A204.1 (cell line): ENCODE measurements around the gene MGP.

ENCODE experiments used
- FAIRE-seq: peaks from 2 replicates; lab custom pipeline; 2012; peaks lifted over from hg19 to GRCh38; lab: Jason Lieb, UNC

The MGP gene

DNA sequence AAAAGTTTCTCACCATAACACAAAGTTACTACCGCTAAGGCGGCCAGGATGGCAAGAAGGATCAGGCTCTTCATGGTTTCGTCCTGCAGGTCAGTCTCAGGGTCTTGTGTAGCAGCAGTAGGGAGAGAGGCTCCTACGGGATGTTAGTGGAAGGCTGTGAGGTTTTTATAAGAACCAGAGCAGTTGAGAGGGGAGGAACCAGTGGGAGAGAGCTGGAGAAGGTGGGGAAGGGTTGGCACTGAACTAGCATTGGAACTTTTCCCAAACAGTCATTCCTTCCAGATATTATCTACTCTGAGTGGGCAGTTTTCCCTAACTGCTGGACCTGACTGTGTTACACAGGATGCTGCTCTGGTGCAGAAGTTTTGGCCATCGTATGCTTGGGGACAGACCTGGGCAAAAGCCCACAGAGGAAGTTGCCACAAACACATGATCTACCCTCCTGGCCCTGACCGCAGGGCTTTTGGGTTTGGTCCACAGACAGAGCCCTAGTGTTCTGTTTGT, at the start of gene MGP:
MGP (minus strand) TSS at position 137 of the 504 bp plus-strand sequence; CDS start at position 74, 63 bp downstream.
- no peak for FAIRE-seq

DNA sequence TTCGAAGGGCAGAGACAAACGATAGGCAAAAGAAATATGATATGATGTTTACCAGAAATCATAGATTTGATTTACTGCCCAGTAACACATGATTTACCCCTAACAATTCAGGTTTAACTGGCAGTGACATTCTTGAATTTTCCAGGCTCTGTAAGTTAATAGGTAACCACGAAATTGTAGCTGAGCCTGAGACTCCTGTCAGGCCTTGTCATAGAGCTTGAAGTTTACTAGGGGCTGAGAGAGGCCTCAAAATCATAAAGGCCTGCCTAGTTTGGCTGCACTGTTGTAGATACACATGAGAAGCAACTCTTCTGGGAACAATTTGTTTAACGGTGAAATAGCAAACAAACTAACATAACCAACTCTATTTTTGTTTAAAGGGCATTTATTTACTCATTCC, 49.4 kb upstream of the MGP start:
- no peak for FAIRE-seq

DNA sequence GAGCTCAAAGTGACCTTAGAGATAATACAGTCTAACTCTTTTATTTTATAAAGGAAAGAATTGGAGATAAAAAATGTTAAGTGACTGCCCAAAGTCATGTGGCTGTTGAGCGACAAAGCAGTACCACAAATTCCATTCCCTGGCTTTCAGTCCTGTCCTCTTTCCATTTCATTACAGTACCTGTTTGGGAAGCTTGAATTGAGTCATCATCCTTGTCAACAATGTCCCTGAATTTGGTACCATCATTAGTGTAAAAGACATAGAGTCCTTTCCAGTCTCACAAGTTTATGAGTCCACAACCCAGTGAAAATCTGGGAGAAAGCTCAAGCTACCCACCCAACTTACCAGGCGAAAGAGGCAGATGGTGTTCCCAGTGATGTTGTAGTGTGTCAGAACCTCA, 48.9 kb upstream of the MGP start:
- no peak for FAIRE-seq

DNA sequence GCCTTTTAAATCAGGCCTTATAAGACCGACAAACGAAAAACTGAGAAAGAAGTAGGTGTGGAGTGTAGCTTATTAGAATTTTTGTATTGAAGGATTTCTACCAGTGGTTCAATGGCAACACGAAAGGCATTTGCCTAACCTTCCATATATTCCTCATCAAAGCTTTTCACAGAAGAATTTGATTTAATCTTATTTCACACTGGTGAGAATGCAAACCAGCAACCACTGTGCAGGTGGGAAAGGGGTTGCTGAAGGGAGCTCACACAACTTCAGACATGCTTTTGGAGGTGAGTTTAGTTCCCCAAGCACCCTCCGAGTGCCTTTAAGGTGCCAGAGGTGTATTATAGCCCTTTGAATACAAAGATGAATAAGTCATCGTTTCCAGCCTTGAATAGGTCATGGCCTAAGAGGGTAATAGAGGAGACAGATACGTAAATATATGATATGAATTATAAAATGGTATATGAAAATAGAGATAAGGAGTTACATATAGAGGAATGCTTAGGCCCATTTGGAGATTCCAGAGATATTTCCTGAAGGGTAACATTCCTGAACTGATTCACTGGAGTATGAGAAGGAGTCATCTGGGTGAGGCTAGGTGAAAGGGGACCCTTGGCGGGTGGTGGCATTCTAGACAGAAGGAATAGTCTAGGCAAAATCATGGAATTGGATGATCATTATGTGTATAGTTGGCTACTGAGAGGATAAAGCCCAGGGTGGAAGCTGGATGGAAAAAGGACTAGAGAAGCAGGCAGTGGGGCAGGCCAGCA, 46.3 kb upstream of the MGP start:
- FAIRE-seq: no peak

DNA sequence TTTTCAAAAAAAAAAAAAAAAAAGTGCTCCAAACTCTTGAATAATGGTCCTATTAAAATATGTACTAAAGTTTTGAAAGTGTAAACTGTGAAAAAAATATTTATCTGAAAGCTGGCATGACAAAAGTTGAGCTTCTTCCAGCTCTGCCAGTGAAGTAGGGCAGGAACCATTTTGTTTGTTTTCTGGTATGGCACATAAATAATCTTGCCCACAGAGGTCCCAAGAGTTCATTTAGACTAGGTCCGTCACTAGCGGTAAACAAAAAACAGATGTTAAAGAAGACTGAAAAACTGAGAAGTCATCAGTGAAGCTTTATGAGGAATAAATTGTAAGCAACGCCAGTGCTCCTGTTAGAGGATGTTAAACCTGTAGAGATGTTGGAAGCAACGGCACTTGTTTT, 45.7 kb upstream of the MGP start:
- FAIRE-seq: no peak

DNA sequence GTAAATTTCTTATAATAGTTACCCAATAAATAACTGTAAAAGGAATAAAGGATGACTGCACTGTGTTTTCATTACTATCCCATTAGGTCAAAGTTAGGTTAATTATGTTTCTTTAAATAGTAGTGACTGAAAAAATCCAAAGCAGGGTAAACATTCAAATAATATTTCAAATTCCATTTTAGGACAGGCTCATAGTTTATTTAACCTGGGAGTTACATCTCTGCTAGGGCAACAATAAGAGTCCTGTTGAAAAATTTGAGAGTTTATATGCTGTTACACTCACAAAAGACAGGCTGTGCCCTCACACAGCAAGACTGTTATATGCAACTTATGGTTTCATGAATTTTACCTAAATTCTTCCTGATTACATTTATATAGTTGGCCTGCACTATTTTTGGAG, 44.6 kb upstream of the MGP start:
- FAIRE-seq: no peak

DNA sequence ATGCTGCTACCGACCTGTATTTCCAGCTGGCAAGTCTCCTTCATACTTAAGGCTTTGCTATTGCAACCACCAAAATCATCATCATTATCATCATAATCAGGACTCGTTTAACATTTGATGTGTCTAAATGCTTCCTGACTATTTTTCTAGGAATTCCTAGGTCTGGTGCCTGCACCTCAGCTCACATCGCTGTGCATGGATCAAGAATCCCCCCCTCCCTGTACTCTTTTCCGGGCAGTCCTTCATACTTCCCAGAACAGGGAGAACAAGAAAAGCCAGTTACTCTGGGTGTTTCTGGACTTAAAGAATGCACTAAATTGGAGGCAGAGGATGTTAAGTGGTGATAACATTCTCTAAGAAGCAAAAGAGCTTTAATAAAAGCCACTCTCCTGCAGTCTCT, 43.3 kb upstream of the MGP start:
- FAIRE-seq: no peak

DNA sequence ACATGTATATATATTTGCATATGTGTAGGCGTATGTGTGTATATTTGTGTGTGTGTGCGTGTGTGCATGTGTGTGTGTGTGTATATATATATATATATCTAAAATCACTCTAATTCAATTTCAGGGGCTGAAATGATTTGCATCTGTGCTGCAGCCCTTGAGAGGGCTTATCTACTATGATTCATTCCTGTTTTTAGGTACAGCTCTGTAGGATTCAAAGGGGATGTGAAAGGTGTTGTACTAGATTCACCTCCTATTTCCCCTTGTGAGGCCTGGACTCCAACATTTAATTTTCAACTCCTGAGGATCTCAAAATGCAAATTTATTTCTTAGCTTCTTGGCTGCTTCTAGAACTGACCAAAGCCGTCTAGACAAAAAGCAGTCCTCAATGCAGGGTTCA, 41.6 kb upstream of the MGP start:
- FAIRE-seq: no peak

DNA sequence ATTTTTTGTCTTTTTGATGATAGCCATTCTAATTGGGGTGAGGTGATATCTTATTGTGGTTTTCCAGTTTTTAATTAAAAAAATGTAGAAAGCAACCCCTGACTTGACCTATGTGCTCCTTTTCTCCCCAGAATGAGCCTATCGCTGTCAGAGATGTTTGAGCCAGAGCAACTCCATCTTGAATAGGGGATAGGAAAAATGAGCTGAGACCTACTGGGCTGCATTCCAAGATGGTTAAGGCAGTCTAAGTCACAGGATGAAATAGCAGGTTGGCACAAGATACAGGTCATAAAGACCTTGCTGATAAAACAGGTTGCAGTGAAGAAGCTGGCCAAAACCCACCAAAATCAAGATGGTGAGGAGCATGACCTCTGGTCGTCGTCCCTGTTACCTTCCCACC, 38.9 kb upstream of the MGP start:
- no peak for FAIRE-seq

DNA sequence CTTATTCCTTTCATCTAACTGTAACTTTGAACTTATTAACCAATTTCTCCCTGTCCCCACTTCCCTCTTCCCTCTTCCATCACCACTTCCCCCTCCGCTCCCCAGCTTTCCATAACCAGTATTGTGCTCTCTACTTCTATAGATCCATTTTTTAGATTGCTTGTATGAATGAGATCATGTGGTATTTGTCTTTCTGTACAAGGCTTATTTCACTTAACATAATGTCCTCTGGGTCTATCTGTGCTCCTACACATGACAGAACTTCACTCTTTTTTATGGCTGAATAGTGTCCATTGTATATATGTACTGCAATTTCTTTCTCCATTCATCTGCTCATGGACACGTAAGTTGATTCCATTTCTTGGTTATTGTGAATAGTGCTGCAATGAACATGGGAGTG, 38.3 kb upstream of the MGP start:
- no peak for FAIRE-seq

DNA sequence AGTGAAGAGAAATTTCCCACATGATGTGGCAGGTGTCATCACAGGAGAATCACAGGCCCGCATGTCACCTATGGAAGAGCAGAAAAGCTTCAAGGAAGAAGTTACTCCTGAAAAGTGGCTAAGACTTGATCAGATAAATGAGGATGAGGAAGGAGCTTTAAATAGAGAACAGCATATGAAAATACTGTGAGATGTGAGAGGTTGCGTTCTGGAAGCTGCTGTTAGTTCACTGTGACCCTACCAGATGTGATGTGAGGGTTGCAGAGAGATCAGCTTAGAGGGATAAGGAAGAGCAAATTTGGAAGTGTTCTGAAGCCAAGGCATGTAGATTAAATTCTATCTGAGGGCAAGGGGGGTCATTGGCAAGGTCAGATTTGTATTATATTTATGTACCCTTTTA, 35.6 kb upstream of the MGP start:
- no peak for FAIRE-seq

DNA sequence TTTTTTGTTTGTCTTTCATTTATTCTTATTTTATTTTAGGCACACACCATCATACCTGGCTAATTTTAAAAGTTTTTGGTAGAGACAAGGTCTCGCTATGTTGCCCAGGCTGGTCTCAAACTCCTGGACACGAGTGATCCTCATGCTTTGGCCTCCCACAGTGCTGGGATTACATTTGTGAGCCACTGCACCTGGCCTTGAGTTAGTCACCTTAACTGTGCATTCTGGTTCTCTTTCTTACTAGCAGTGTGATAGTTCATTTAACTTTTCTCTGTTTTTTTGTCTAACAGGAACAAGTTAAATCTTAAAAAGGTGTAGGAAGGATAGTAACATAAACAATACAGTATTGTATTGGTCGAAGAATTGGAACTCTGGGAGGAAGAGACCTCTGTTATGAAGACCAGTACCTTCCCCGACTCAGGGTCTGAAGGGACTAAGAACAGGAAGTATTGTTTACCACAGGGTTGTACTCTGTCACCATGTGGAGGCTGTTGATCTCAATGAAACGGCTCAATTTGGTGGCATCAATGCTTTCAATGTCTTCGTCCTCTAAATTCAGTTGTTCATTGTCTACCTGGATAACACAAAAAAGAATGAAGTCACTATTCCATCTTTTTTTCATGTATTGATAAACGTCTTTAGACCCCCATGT, 34.9 kb upstream of the MGP start:
- FAIRE-seq: no peak

DNA sequence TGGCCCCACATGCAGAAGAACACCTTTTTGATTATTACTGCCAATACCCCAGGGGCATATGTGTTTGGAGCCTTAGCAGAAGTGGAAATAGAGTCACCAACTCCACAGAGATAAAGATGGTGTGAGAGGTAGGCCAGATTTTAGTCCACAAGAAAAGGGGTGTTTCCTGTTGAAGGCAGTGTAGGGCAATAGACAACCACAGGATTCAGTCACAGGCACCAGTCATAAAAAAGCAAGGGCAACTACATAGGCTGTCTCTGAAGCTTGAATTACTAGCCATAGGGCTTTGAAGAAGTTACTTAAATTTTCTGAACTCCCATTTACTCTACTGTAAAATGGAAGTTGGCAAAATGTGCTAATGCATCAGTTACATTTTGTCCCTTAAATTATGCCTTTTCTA, 33.8 kb upstream of the MGP start:
- no peak for FAIRE-seq

DNA sequence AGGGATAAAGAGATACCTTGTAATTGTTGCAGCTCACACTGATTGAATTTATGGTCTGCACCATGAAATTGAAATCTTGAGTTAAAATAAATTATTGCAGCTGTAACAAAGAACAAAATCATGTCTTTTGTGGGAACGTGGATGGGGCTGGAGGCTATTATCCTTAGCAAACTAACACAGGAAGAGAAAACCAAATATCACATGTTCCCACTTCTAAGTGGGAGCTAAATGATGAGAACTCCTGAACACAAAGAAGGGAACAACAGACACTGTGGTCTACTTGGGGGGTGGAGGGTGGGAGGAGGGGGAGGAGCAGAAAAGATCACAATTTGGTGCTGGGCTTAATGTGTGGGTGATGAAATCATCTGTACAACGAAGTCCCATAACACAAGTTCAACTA, 30.1 kb upstream of the MGP start:
- FAIRE-seq: no peak

DNA sequence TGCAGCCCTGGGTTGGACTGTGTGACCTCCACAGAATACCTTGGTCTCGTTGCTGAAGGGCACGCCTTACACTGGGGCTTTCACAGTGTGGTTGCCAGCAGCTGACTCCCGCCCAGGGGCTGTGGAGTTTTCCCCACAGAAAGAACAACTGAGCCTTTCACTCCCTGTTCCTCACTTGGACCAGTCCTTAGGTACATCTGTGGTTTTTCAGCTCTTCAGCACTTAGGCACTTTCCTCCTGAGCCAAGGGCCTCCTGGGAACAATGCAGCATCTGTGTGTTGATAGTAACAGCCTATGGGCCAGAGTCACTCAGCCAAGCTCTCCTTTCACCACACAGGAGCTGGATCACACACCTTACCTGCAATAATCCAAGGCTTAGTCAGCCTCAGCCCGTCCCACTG, 27.7 kb upstream of the MGP start:
- FAIRE-seq: no peak

DNA sequence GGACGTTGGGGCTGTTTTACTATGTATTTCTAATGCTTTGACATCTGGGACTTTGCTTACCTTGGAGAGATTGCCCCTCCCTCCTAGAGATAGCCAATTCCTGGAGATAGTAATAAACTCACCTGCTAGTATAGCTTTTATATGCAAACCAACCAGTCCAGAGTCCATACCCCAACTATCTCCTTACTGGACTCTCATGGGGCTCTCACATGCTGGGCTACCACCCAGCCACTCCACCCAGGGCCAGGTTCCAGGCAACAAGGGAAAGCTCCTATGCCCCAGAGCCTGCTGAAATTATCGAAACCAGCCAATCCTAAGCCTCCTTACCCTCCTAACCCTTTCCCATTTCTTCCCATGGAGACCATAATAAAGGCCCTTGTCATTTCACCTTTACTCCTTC, 25.5 kb upstream of the MGP start:
- no peak for FAIRE-seq

DNA sequence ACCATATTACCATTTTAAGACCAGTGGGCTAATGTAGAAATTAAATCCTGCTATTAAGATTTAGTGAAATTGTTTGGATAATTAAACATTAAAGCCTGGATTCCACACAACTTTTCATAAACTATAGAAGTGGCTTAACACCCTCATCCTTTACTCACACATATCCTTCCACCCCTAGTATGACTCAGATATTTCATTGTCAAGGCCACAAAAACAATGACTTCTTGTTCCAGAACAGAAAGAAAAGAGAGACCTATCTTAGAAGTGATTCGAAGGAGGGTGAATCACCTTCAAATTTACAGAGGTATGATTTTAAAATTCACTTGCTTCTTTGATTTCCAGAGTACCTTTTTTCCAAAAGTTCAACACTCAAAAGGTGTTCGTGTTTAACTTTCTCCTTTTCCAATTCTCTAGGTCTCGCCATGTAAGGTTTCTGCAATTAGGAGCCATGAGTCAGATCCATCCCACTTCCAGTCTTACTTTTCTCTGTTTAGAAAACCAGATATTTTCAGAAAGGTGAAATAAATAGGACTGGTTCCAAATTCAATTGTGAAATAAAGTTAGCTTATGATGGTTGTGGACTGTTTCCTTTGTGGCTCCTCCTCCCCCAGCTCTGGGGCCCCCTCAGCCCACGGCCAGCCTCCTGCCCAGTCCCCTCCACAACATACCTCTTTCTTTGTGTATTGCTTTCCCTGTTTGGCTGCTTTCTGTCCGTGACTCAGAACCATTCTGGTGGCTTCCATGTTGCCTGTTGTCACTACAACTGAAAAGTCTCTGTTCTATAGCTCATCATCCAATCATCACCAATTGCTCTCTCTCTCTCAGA, 24.6 kb upstream of the MGP start:
- no peak for FAIRE-seq

DNA sequence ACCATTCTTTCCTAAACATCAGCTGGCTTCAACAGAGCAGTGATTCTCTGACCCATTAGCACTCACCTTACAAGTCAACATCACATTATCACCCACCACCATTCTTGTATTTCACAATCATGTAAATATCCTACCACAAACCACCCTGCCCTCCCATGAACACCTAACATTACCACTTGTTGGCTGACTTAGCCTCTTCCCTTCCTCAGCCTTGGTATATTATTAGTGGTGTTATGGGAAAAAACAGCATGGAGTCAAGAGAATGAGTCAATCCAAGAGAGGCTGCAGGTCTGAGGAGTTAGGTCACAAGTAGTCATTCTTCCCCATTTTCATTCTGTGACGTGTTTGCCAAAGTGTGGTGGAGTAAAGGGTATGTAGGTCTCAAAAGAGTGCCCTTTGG, 22.3 kb upstream of the MGP start:
- no peak for FAIRE-seq

DNA sequence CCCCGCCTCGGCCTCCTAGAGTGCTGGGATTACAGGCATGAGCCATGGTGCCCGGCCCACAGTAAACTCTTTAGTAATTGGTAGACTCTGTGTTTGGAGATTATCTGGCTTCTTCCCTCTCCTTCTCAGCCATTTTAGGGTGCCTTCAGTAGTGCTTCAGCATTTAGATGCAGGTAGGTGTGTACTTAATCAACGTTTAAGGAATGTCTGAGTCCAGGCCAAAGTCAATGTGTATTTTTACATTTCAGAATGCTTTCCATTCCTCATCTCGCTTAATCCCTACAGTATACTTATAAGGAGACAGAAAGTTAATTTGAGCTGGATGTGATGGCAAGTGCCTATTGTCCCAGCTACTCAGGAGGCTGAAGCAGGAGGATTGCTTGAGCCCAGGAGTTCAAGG, 20.5 kb upstream of the MGP start:
- no peak for FAIRE-seq

DNA sequence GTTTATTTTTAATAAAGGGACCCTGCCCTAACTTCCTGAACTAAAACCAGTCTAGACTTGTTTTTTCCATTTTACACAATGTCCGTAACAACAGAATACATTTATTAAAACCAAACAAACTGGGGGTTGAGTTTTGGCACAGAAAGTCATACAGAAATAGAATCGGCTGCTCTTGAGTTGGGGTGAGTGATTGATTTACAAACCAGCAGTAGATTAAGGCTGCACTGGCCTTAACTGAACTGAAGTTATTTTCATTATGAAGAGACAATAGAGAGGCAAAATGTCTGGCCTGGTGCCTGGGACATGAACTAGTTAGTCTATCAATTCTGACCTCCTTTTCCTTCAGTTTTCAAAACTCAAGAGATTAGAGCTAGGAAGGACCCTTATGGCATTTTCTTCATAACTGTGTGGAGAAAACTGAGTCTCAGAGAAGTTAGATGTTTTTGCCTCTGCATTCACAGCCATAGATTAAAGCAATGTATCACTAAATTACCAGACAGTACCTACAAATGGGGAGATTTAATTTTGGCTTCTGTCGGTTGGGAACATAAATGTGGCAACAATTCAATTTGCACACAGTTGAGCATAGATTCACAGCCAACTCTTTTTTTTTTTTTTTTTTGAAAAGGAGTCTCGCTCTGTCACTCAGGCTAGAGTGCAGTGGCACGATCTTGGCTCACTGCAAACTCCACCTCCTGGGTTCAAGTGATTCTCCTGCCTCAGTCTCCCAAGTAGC, 19.8 kb upstream of the MGP start:
- FAIRE-seq: no peak

DNA sequence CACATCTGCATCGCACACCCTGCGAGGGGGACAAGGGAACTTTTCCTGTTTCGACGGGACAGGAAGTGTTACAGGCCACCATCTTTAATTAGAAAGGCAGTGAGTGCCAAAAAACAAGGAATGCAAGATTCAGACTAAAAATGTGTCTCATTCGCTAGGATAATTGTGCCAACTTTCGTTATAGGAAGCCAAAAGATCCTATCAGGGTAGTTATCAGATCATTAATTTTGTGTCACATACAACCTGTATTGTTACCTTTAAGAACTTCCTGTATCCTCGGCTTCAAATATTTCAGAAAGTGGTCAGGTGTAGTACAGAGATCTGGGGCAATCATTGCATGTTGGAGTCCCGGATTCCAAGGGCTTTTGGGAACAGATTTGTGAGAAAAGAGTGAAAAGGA, 19.2 kb upstream of the MGP start:
- no peak for FAIRE-seq

DNA sequence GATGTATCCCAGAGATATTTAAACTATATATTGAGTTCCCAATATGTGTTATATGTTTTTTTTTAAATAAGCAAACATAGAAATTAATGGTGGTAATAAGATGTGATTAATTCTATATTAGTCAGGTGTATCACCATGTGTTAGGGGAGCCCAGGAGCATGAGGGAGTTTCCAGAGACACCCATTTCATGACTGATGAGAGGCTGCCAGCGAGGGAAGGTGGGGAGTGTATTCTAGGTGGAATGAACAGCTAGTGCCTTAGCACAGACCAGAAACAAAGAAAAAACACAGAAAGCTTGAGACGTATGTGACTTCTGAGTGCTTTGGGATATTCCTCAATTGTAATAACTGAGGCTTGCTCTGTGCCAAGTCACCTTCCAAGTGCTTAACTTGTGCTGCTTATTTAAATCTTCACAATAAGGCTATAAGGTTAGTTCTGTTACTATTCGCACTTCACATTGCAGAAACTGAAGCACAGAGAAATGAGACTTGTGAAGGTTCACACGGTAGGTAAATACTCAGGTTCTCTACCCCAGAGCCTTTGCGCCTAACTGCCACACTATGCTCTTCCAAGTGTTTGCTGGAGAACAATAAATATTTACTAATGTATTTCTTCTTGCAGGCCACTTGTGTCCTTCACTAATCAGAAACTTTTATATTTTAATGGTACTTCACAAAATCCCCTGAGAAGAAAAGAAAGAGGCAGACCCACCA, 17.9 kb upstream of the MGP start:
- no peak for FAIRE-seq
